GM12873 (cell line): ENCODE data around the gene APPBP2.

ENCODE experiments used
- CTCF ChIP-seq: IDR thresholded peaks from 2 replicates; pipeline ENCODE4 v1.5.1; 2012; ENCODE audit warnings: low read depth, mild to moderate bottlenecking, moderate library complexity, low read length, control low read depth; ENCODE audit not compliant: insufficient read depth; ENCODE audit errors: missing control alignments

The APPBP2 gene

GRCh38 chr17:60525685-60526514, at the start of gene APPBP2:
APPBP2 (minus strand) TSS chr17:60526242; CDS start chr17:60525931, 311 bp downstream.
- no peak for TF ChIP-seq CTCF

GRCh38 chr17:60573236-60574051, 47.4 kb upstream of the APPBP2 start:
- no peak for TF ChIP-seq CTCF

GRCh38 chr17:60565233-60565632, 39.2 kb upstream of the APPBP2 start:
- TF ChIP-seq CTCF, result no peak

- TF ChIP-seq CTCF, result no peak
Measured at GRCh38 chr17:60563743-60564142, 37.7 kb upstream of the APPBP2 start.

GRCh38 chr17:60562421-60562820, 36.4 kb upstream of the APPBP2 start:
- no peak for TF ChIP-seq CTCF

- no peak for TF ChIP-seq CTCF
Measured at GRCh38 chr17:60560860-60561257, 34.8 kb upstream of the APPBP2 start.

GRCh38 chr17:60559995-60560859, 34.2 kb upstream of the APPBP2 start:
- no peak for TF ChIP-seq CTCF
